Measurements from ENCODE around the gene ABHD16A.

The ABHD16A gene

GRCh38 chr6:31642798-31643570 is 60.1 kb downstream of the ABHD16A start:
- no peak for DNase-seq
- TF ChIP-seq, protein P1, sequence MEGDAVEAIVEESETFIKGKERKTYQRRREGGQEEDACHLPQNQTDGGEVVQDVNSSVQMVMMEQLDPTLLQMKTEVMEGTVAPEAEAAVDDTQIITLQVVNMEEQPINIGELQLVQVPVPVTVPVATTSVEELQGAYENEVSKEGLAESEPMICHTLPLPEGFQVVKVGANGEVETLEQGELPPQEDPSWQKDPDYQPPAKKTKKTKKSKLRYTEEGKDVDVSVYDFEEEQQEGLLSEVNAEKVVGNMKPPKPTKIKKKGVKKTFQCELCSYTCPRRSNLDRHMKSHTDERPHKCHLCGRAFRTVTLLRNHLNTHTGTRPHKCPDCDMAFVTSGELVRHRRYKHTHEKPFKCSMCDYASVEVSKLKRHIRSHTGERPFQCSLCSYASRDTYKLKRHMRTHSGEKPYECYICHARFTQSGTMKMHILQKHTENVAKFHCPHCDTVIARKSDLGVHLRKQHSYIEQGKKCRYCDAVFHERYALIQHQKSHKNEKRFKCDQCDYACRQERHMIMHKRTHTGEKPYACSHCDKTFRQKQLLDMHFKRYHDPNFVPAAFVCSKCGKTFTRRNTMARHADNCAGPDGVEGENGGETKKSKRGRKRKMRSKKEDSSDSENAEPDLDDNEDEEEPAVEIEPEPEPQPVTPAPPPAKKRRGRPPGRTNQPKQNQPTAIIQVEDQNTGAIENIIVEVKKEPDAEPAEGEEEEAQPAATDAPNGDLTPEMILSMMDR (IDR thresholded peaks at IDR 0.05): no peak
- no peaks in the 10 kb centered on the region for H3K27me3 ChIP-seq
- H3K27ac ChIP-seq: no peak overlapping the region
- H3K4me3 ChIP-seq: no peak overlapping the region
- intact Hi-C loops (cut with DNase I; ENCODE audit: low total_unique reads): loop anchor here (5.0 kb wide), 1 partner anchor 964 kb away; no protein-coding TSS in a partner anchor
- H3K4me1 ChIP-seq: no peaks in the 10 kb centered on the region
- H3K9me3 ChIP-seq: no peaks in the 10 kb centered on the region
- H3K36me3 ChIP-seq: peaks cover 83 to 100% (median 97%) of the 10 kb centered on the region in 3 donors

DNA sequence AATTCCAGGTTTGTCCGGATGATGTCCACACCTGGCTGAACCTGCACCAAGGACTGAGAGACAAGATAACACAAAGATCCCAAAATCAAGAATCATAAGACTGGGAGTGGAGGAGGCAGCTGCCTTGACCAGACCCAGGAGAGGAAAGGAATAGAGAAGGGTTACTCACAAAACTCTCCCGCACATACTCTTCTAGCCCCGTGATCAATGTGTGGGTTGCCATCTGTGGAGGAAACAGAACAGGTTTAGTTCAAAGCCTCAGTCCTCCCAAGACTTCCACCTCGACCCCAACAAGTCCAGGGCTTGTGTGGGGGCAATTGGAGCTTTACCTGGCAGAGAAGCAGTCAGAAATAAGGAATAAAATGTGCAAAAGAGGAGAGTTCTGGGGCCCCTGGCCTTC is 61.8 kb downstream of the ABHD16A start:
- Histone ChIP-seq H3K27me3 (no peaks in the 10 kb centered on the region), H3K9me3 (no peaks in the 10 kb centered on the region)

DNA sequence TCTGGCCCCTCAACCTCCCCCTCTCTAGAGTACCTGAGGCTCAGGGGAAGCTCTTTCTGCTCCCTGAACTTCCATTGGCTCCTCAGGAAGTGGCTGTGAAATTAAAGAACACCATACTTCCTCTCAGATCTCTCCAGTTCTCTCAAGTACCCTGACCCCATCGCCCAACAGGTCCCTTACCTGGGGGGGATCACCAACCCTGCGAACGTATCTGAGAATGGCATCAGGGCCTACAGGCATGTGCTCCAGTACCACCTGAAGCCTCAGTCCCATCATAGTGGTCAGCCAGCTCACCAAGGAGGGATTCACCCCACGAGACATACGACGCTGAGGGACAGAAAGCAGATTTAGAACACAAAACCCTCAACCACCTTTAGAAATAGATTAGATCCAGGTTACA is 62.5 kb downstream of the ABHD16A start:
- no peaks in the 10 kb centered on the region for H3K27me3 ChIP-seq
- TF ChIP-seq, protein P1 (IDR thresholded peaks at IDR 0.05): no peak
- H3K36me3 ChIP-seq: peaks cover 84 to 100% (median 98%) of the 10 kb centered on the region in 3 donors
- H3K4me1 ChIP-seq: no peaks in the 10 kb centered on the region
- no peaks in the 10 kb centered on the region for H3K9me3 ChIP-seq
- no peak for DNase-seq
- no peak overlapping the region for H3K4me3 ChIP-seq
- intact Hi-C loops (cut with DNase I; ENCODE audit: low total_unique reads): loop anchor here (5.0 kb wide), 1 partner anchor 967 kb away; no protein-coding TSS in a partner anchor
- H3K27ac ChIP-seq: no peak overlapping the region

More for the DNA sequence above, 61.8 kb downstream of the ABHD16A start:
- DNase-seq: no peak
- Histone ChIP-seq H3K36me3 (peaks cover 84 to 100% (median 98%) of the 10 kb centered on the region in 3 donors), H3K4me3 (no peak overlapping the region), H3K4me1 (no peaks in the 10 kb centered on the region), H3K27ac (no peak overlapping the region)
- intact Hi-C loops (cut with DNase I; ENCODE audit: low total_unique reads): loop anchor here (5.0 kb wide), 1 partner anchor 966 kb away; no protein-coding TSS in a partner anchor
- TF ChIP-seq, protein P1 (IDR thresholded peaks at IDR 0.05): no peak

GRCh38 chr6:31639449-31639861 is 63.7 kb downstream of the ABHD16A start:
- H3K9me3 ChIP-seq: no peaks in the 10 kb centered on the region
- TF ChIP-seq, protein P1 (IDR thresholded peaks at IDR 0.05): no peak
- no peaks in the 10 kb centered on the region for H3K27me3 ChIP-seq
- DNase-seq: no peak
- peaks cover 84 to 100% (median 98%) of the 10 kb centered on the region in 3 donors for H3K36me3 ChIP-seq
- no peak overlapping the region for H3K4me3 ChIP-seq
- H3K27ac ChIP-seq: no peak overlapping the region
- no peaks in the 10 kb centered on the region for H3K4me1 ChIP-seq
- intact Hi-C loops (cut with DNase I; ENCODE audit: low total_unique reads): no loop called here

- intact Hi-C loops (cut with DNase I; ENCODE audit: low total_unique reads): no loop called here
- TF ChIP-seq, protein P1 (IDR thresholded peaks at IDR 0.05): no peak
- DNase-seq: no peak
- Histone ChIP-seq H3K9me3 (no peaks in the 10 kb centered on the region), H3K36me3 (peaks cover 84 to 100% (median 98%) of the 10 kb centered on the region in 3 donors), H3K4me3 (no peak overlapping the region), H3K4me1 (no peaks in the 10 kb centered on the region), H3K27me3 (no peaks in the 10 kb centered on the region), H3K27ac (no peak overlapping the region)
Measured at GRCh38 chr6:31639043-31639442, 64.1 kb downstream of the ABHD16A start.

All from tibial artery (tissue), 4 donors.